Lower leg skin (tissue), 3 donors: ENCODE measurements around the gene COL15A1.

Source experiments
- POLR2A ChIP-seq, 2 donors: fragments of 450-650 bp; IDR thresholded peaks; one replicate each; pipeline ENCODE4 v1.6.1; 2016 to 2017; ENCODE audit warnings: antibody characterized with exemption in 2 of 2, mild to moderate bottlenecking in 1 of 2, moderate library complexity in 1 of 2
- TF ChIP-seq, protein P1 (sequence below), 3 donors: fragments of 450-650 bp; IDR thresholded peaks; one replicate each; pipeline ENCODE4 v1.5.1; 2016; ENCODE audit warnings: antibody characterized with exemption in 3 of 3, mild to moderate bottlenecking in 3 of 3, moderate library complexity in 2 of 3

DNA sequence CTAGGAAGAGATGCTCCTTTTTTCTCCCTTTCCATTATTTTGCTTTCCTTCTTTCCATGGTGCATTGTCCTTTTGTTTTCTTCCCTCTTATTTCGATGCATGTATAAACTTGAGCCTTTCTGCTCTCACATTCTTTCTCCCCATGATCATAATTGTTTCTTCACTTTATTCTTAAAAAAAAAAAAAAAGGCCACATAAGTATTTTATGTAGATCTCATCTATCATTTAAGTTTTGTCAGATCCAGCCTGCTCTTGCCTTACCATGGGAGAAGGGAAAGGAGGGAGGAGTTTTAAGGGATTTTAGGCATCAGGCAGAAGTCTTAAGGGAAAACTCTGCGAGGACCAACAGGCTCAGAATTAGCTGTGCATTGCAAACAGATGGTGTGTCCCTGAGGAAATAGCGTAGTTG, 172.3 kb downstream of the COL15A1 start:
- TF ChIP-seq, protein P1, sequence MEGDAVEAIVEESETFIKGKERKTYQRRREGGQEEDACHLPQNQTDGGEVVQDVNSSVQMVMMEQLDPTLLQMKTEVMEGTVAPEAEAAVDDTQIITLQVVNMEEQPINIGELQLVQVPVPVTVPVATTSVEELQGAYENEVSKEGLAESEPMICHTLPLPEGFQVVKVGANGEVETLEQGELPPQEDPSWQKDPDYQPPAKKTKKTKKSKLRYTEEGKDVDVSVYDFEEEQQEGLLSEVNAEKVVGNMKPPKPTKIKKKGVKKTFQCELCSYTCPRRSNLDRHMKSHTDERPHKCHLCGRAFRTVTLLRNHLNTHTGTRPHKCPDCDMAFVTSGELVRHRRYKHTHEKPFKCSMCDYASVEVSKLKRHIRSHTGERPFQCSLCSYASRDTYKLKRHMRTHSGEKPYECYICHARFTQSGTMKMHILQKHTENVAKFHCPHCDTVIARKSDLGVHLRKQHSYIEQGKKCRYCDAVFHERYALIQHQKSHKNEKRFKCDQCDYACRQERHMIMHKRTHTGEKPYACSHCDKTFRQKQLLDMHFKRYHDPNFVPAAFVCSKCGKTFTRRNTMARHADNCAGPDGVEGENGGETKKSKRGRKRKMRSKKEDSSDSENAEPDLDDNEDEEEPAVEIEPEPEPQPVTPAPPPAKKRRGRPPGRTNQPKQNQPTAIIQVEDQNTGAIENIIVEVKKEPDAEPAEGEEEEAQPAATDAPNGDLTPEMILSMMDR (IDR thresholded peaks at IDR 0.05): no peak
- no peak for TF ChIP-seq POLR2A (IDR thresholded peaks at IDR 0.05)
